ENCODE data around the gene B4GALT1. TPM values are rescaled to one million over a fixed set of nuclear protein-coding genes. Genes with fewer than 3 reads are reported as not detected.

B4GALT1 gene
- total RNA-seq, 1 experiment from 2014 or later: 31.4 TPM

- ATAC-seq: no peak
- intact Hi-C loops (cut with micrococcal nuclease): no loop called here
- no peak overlapping the region for H3K4me2 ChIP-seq (ENCODE audit: low read length)
Measured at GRCh38 chr9:33168941-33169544, 1.9 kb upstream of the B4GALT1 start.

More at GRCh38 chr9:33168941-33169544, 1.9 kb upstream of the B4GALT1 start:
- Histone ChIP-seq H2AFZ (ENCODE audit: low read depth, low read length, poor library complexity, severe bottlenecking) (no peak overlapping the region), H3K36me3 (ENCODE audit: control insufficient read depth in 1 of 2, insufficient read depth in 2 of 2, low read length in 2 of 2) (no peaks in the 10 kb centered on the region), H3K79me2 (ENCODE audit: insufficient read depth, low read length) (peaks cover 26% of the 10 kb centered on the region), H3K4me1 (ENCODE audit: control insufficient read depth in 1 of 2, insufficient read depth in 2 of 2, low read length in 2 of 2) (peaks cover 27 to 52% of the 10 kb centered on the region in 2 experiments; a peak in 3 of 4 replicates), H3K9me3 (ENCODE audit: control insufficient read depth in 1 of 2, insufficient read depth in 1 of 2, low read depth in 1 of 2, low read length in 2 of 2) (no peaks in the 10 kb centered on the region), H3K27ac (ENCODE audit: low read depth, low read length) (no peak overlapping the region), H4K20me1 (ENCODE audit: insufficient read depth) (no peaks in the 10 kb centered on the region), H3K9me2 (ENCODE audit: insufficient read depth) (no peaks in the 10 kb centered on the region), H3K27me3 (ENCODE audit: insufficient read depth, low read length) (no peaks in the 10 kb centered on the region), H3K4me3 (replicated peaks in 1 of 2; ENCODE audit: low read depth in 1 of 2, low read length in 2 of 2) (no peak overlapping the region), H3K9ac (ENCODE audit: low read length) (no peak overlapping the region)
- RAD21 ChIA-PET (ENCODE audit: low non-redundant PET in 1 of 2, low total read pairs in 2 of 2, uncharacterized antibody in 2 of 2, unreplicated experiment in 2 of 2): no interaction called here
- DNase-seq (ENCODE audit: low read depth, low spot score): no peak
- no TSS peak for BruUV-seq (replicated peaks)
- TF ChIP-seq EZH2 (IDR thresholded peaks at IDR 0.05) (no peak), POLR2A (IDR thresholded peaks at IDR 0.05; ENCODE audit: borderline replicate concordance, extremely low read depth, insufficient read depth, insufficient read length) (no peak), EZH2phosphoT487 (IDR thresholded peaks at IDR 0.05; ENCODE audit: borderline replicate concordance) (no peak), CBX3 (IDR thresholded peaks at IDR 0.05; ENCODE audit: low read depth) (no peak), ZNF274 (IDR thresholded peaks at IDR 0.05; ENCODE audit: low read depth, low read length) (no peak), ZBTB33 (IDR thresholded peaks at IDR 0.05; ENCODE audit: extremely low read depth, insufficient replicate concordance, low read length) (no peak), SP1 (IDR thresholded peaks at IDR 0.05; ENCODE audit: low read depth) (no peak), REST (IDR thresholded peaks at IDR 0.05; ENCODE audit: low read depth) (no peak), JUND (IDR thresholded peaks at IDR 0.05) (no peak), ZFX (IDR thresholded peaks at IDR 0.05) (no peak), SIN3A (IDR thresholded peaks at IDR 0.05; ENCODE audit: low read depth) (no peak), TCF7L2 (IDR thresholded peaks at IDR 0.05; ENCODE audit: borderline replicate concordance, extremely low read depth, insufficient read depth, insufficient read length) (no peak)
- CTCF ChIA-PET: interaction anchor here (2.1 kb wide), 1 partner anchor 8 kb away, joined by 13 read pairs; no protein-coding TSS in a partner anchor
- POLR2A ChIA-PET: no interaction called here

Data from HCT116 (cell line).